Mammary epithelial cell (primary cell): ENCODE measurements around the gene NMT1.

Experiments
- CTCF ChIP-seq, 2 donors: IDR thresholded peaks in 1 of 2; conservative IDR thresholded peaks in 1 of 2; 2 replicates each; pipeline ENCODE4 v1.5.1; 2011 to 2012; ENCODE audit warnings: inconsistent platforms in 2 of 2, low read length in 2 of 2, mild to moderate bottlenecking in 2 of 2, control low read depth in 1 of 2, low read depth in 1 of 2; ENCODE audit not compliant: insufficient read depth in 1 of 2; ENCODE audit errors: extremely low read depth in 1 of 2
- EZH2 ChIP-seq: IDR thresholded peaks from 2 replicates; pipeline ENCODE4 v1.6.1; 2012; ENCODE audit warnings: low read length, inconsistent platforms, borderline replicate concordance

GRCh38 chr17:45111850-45112249, 50.7 kb downstream of the NMT1 start:
- TF ChIP-seq CTCF (conservative IDR thresholded peaks at IDR 0.05 in 1 of 2, IDR thresholded peaks at IDR 0.05 in 1 of 2; ENCODE audit: extremely low read depth in 1 of 2, insufficient read depth in 1 of 2, low read depth in 1 of 2, low read length in 2 of 2), result no peak
- no peak for TF ChIP-seq EZH2
